Activated CD4-positive, alpha-beta T cell treated with anti-CD3 and anti-CD28 coated beads, Interleukin-2, Interleukin-4, amounts not matched to agents 100 ng/mL and 50 ng/mL, durations not matched to agents 16 hours and 8 hours (primary cell): ENCODE data around the gene ODAD3.
"Not testable (repeated sequence)": the region's sequence is repeated elsewhere in the genome, so short reads cannot be mapped to it uniquely, and the experiment has no call there.

Source experiments
- DNase-seq: peaks from one replicate; pipeline ENCODE4 v3.0.0-alpha.2; 2020; ENCODE audit warnings: low spot score

The ODAD3 gene

GRCh38 chr19:11460207-11460606, 25.3 kb upstream of the ODAD3 start:
- DNase-seq: no peak

- not testable (repeated sequence) for DNase-seq
Observed at GRCh38 chr19:11458912-11459311, 24.0 kb upstream of the ODAD3 start.

GRCh38 chr19:11458236-11458900, 23.4 kb upstream of the ODAD3 start:
- DNase-seq: no peak

- DNase-seq: no peak
Observed at GRCh38 chr19:11457831-11458230, 22.9 kb upstream of the ODAD3 start.

- no peak for DNase-seq
Observed at GRCh38 chr19:11457115-11457514, 22.2 kb upstream of the ODAD3 start.

- no peak for DNase-seq
Observed at GRCh38 chr19:11456659-11457058, 21.7 kb upstream of the ODAD3 start.

GRCh38 chr19:11455233-11455554, 20.3 kb upstream of the ODAD3 start:
- DNase-seq: not testable (repeated sequence)

GRCh38 chr19:11453468-11454341, 18.8 kb upstream of the ODAD3 start:
- no peak for DNase-seq

- DNase-seq: no peak
Observed at GRCh38 chr19:11452620-11453310, 17.8 kb upstream of the ODAD3 start.

- no peak for DNase-seq
Observed at GRCh38 chr19:11451871-11452619, 17.1 kb upstream of the ODAD3 start.

GRCh38 chr19:11451327-11451870, 16.5 kb upstream of the ODAD3 start:
- no peak for DNase-seq

- no peak for DNase-seq
Observed at GRCh38 chr19:11450570-11451326, 15.8 kb upstream of the ODAD3 start.

GRCh38 chr19:11448923-11449554, 14.1 kb upstream of the ODAD3 start:
- no peak for DNase-seq

- no peak for DNase-seq
Observed at GRCh38 chr19:11448410-11448809, 13.5 kb upstream of the ODAD3 start.

- DNase-seq: no peak
Observed at GRCh38 chr19:11447347-11448262, 12.7 kb upstream of the ODAD3 start.

GRCh38 chr19:11446652-11447301, 11.9 kb upstream of the ODAD3 start:
- no peak for DNase-seq

- no peak for DNase-seq
Observed at GRCh38 chr19:11446271-11446651, 11.3 kb upstream of the ODAD3 start.

GRCh38 chr19:11445141-11445540, 10.2 kb upstream of the ODAD3 start:
- no peak for DNase-seq

- no peak for DNase-seq
Observed at GRCh38 chr19:11444059-11444458, 9.1 kb upstream of the ODAD3 start.
